CD14-positive monocyte (primary cell): Measurements from ENCODE around the gene WDFY4. TPM values are rescaled to one million over a fixed set of nuclear protein-coding genes. Genes with fewer than 3 reads are reported as not detected.

Source experiments
- DNase-seq, 3 donors: peaks; one replicate each; pipeline ENCODE4 v3.0.0-alpha.2; 2011 to 2022
- H2AFZ ChIP-seq: 2 replicates; pipeline ENCODE4 v1.6.0; 2012; ENCODE audit warnings: mild to moderate bottlenecking, low read depth, low read length, inconsistent platforms; ENCODE audit not compliant: insufficient read depth, poor library complexity, severe bottlenecking
- H3K27ac ChIP-seq, 2 donors: 1 replicate in 1 of 2; 2 replicates in 1 of 2; pipeline ENCODE4 v1.5.1; 2012 to 2013; ENCODE audit warnings: low read length in 2 of 2, control low read depth in 1 of 2, inconsistent platforms in 1 of 2, low read depth in 1 of 2, mild to moderate bottlenecking in 1 of 2
- H3K27me3 ChIP-seq, 2 donors: one replicate each; pipeline versions ENCODE4 v1.6.0 to v1.6.1; 2011 to 2013; ENCODE audit warnings: low read length in 2 of 2; ENCODE audit not compliant: control insufficient read depth in 2 of 2, insufficient read depth in 2 of 2
- H3K36me3 ChIP-seq, 2 donors: replicated peaks in 1 of 2; 1 replicate in 1 of 2; 2 replicates in 1 of 2; pipeline versions ENCODE4 v1.5.1 to v1.6.1; 2012 to 2013; ENCODE audit warnings: low read length in 2 of 2, control low read depth in 1 of 2, inconsistent platforms in 1 of 2, mild to moderate bottlenecking in 1 of 2; ENCODE audit not compliant: insufficient read depth in 2 of 2, control insufficient read depth in 1 of 2
- H3K4me1 ChIP-seq, 2 donors: 1 replicate in 1 of 2; 2 replicates in 1 of 2; pipeline versions ENCODE4 v1.5.1 to v1.6.1; 2012 to 2013; ENCODE audit warnings: low read length in 2 of 2, control low read depth in 1 of 2, inconsistent platforms in 1 of 2, mild to moderate bottlenecking in 1 of 2, moderate library complexity in 1 of 2; ENCODE audit not compliant: insufficient read depth in 2 of 2, control insufficient read depth in 1 of 2
- H3K4me2 ChIP-seq: replicated peaks from 2 replicates; pipeline ENCODE3; 2012; ENCODE audit warnings: low read length, moderate library complexity, mild to moderate bottlenecking; ENCODE audit not compliant: poor library complexity, severe bottlenecking; ENCODE audit errors: extremely low read depth
- H3K4me3 ChIP-seq, 3 experiments: fragments of 200-600 bp in 1 of 3; sonication (generic) in 1 of 3; replicated peaks in 1 of 3; 1 replicate in 2 of 3; 2 replicates in 1 of 3; pipeline ENCODE4 v1.5.1; 2011 to 2013; ENCODE audit warnings: low read length in 3 of 3, mild to moderate bottlenecking in 3 of 3, control low read depth in 2 of 3, low read depth in 2 of 3, inconsistent platforms in 1 of 3, moderate library complexity in 1 of 3
- H3K79me2 ChIP-seq: 2 replicates; pipeline ENCODE4 v1.6.0; 2012; ENCODE audit warnings: mild to moderate bottlenecking, control low read depth, inconsistent platforms, low read length, moderate library complexity; ENCODE audit not compliant: insufficient read depth
- H3K9ac ChIP-seq: 2 replicates; pipeline ENCODE4 v1.6.0; 2017; ENCODE audit warnings: low read length, mild to moderate bottlenecking; ENCODE audit not compliant: insufficient read depth, poor library complexity, severe bottlenecking
- H3K9me3 ChIP-seq, 2 donors: replicated peaks in 1 of 2; 1 replicate in 1 of 2; 2 replicates in 1 of 2; pipeline versions ENCODE4 v1.5.1 to v1.6.1; 2012 to 2013; ENCODE audit warnings: low read length in 2 of 2, control low read depth in 1 of 2; ENCODE audit not compliant: control insufficient read depth in 1 of 2, insufficient read depth in 1 of 2
- H4K20me1 ChIP-seq: 2 replicates; pipeline ENCODE4 v1.6.0; 2012; ENCODE audit warnings: mild to moderate bottlenecking, low read length, control low read depth, moderate library complexity; ENCODE audit not compliant: insufficient read depth
- H3K27ac Mint-ChIP-seq, 7 donors: one replicate each; pipeline ENCODE4 v1.8.0; 2020; ENCODE audit warnings: mild to moderate bottlenecking in 7 of 7, mixed read lengths in 7 of 7, moderate library complexity in 6 of 7, inconsistent platforms in 2 of 7
- H3K27me3 Mint-ChIP-seq, 3 donors: one replicate each; pipeline ENCODE4 v1.8.0; 2021 to 2022; ENCODE audit warnings: low read depth in 3 of 3, mild to moderate bottlenecking in 3 of 3, mixed read lengths in 3 of 3, moderate library complexity in 3 of 3, inconsistent platforms in 1 of 3
- H3K36me3 Mint-ChIP-seq, 2 donors: one replicate each; pipeline ENCODE4 v1.8.0; 2020; ENCODE audit warnings: mixed read lengths in 2 of 2, inconsistent platforms in 1 of 2, mild to moderate bottlenecking in 1 of 2
- H3K4me1 Mint-ChIP-seq: one replicate; pipeline ENCODE4 v1.8.0; 2020; ENCODE audit warnings: mild to moderate bottlenecking, mixed read lengths
- H3K4me3 Mint-ChIP-seq, 2 donors: one replicate each; pipeline ENCODE4 v1.8.0; 2020; ENCODE audit warnings: mild to moderate bottlenecking in 2 of 2, mixed read lengths in 2 of 2, moderate library complexity in 1 of 2
- H3K9me3 Mint-ChIP-seq, 7 donors: one replicate each; pipeline ENCODE4 v1.8.0; 2020 to 2022; ENCODE audit warnings: mixed read lengths in 7 of 7, mild to moderate bottlenecking in 6 of 7, moderate library complexity in 6 of 7, inconsistent platforms in 2 of 7
- CTCF ChIP-seq: fragments of 200-600 bp; IDR thresholded peaks from one replicate; pipeline ENCODE4 v1.8.0; 2022; ENCODE audit warnings: antibody characterized with exemption, mild to moderate bottlenecking
- WGBS: methylation state at CpG from one replicate; pipeline ENCODE4 v1.1.5; 2013; ENCODE audit warnings: missing lambda C conversion rate; ENCODE audit not compliant: insufficient coverage; 5-methylcytosine and 5-hydroxymethylcytosine counted together
- intact Hi-C, 2 donors: fragments of 100-400 bp; cut with micrococcal nuclease; formaldehyde crosslinking; loops; one replicate each; pipeline versions ENCODE4 v1.15.0 to v1.15.1; 2023
- polyA plus RNA-seq, 3 donors: library from polyadenylated mRNA; depleted of rRNA in 1 of 3; unstranded in 2 of 3; stranded (reverse) in 1 of 3; fragments of 300-500 nt in 2 of 3; fragments of >200 nt in 1 of 3; fragmentation: Illumina TruSeq in 2 of 3; gene quantifications; 1 replicate in 2 of 3; 2 replicates in 1 of 3; pipeline ENCODE4 v1.2.3, GENCODE V29; 2012 to 2021

WDFY4 gene
- polyA plus RNA-seq, 3 donors = 7.5 to 36.1 (median 9.8) TPM

- Mint-ChIP-seq H3K4me3 (no peak overlapping the region), H3K36me3 (peaks cover 76 to 88% of the 10 kb centered on the region in 2 donors), H3K27me3 (peaks cover 0 to 5% (median 0%) of the 10 kb centered on the region in 3 donors), H3K4me1 (peaks cover 13% of the 10 kb centered on the region), H3K27ac (peak overlapping the region in 4 of 7 donors; percentile 28 to 85 (median 54)), H3K9me3 (no peaks in the 10 kb centered on the region)
- Histone ChIP-seq H3K79me2 (no peaks in the 10 kb centered on the region), H3K27ac (no peak overlapping the region), H3K4me2 (no peak overlapping the region), H3K4me3 (no peak overlapping the region), H4K20me1 (peaks cover 4% of the 10 kb centered on the region), H3K9me3 (no peaks in the 10 kb centered on the region), H3K36me3 (peaks cover 57 to 88% of the 10 kb centered on the region in 2 donors), H3K4me1 (peaks cover 12 to 19% of the 10 kb centered on the region in 2 donors), H3K27me3 (no peaks in the 10 kb centered on the region), H2AFZ (no peak overlapping the region), H3K9ac (no peak overlapping the region)
- 97% methylated on average over 12 of the region's 12 CpGs for WGBS
- intact Hi-C loops = no loop called here
- no peak for TF ChIP-seq CTCF
- no peak for DNase-seq
Observed at GRCh38 chr10:48774416-48775205, 89.9 kb downstream of the WDFY4 start.

DNA sequence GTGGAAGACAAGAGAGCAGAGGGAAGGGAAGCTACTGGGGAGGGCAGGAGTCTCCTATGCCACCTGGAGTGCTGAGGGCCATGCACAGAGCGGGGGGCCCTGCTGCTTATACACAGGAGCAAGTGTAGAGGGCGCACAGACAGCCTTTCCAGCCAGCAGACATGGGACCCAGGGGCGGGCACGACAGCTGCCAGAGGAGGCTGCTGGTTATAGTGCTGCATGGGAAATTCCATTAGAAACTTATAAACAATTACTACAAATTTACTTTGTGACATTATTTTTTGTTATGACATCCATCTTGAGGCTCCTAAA, 90.5 kb downstream of the WDFY4 start:
- no peaks in the 10 kb centered on the region for H3K27me3 ChIP-seq
- H3K27ac ChIP-seq = no peak overlapping the region
- no peak overlapping the region for H3K9ac ChIP-seq
- no peak overlapping the region for H3K4me2 ChIP-seq
- no peak overlapping the region for H2AFZ ChIP-seq
- H3K4me1 ChIP-seq = peaks cover 12 to 15% of the 10 kb centered on the region in 2 donors
- no peak for DNase-seq
- Mint-ChIP-seq H3K4me3 (no peak overlapping the region), H3K36me3 (peaks cover 81 to 91% of the 10 kb centered on the region in 2 donors), H3K27me3 (peaks cover 0 to 5% (median 0%) of the 10 kb centered on the region in 3 donors), H3K4me1 (peaks cover 11% of the 10 kb centered on the region), H3K9me3 (no peaks in the 10 kb centered on the region), H3K27ac (peak overlapping the region in 1 of 7 donors; percentile 56)
- no peak for TF ChIP-seq CTCF
- no CpG with 5 or more reads among the region's 4 CpGs for WGBS
- H4K20me1 ChIP-seq = peaks cover 4% of the 10 kb centered on the region
- no peak overlapping the region for H3K4me3 ChIP-seq
- intact Hi-C loops = no loop called here
- H3K79me2 ChIP-seq = no peaks in the 10 kb centered on the region
- H3K36me3 ChIP-seq = peaks cover 63 to 88% of the 10 kb centered on the region in 2 donors
- no peaks in the 10 kb centered on the region for H3K9me3 ChIP-seq
